ENCODE results near the gene PTPDC1. TPM values are rescaled to one million over a fixed set of nuclear protein-coding genes. Genes with fewer than 3 reads are reported as not detected.

PTPDC1 gene
- polyA plus RNA-seq, 1 experiment, result 6.6 TPM

DNA sequence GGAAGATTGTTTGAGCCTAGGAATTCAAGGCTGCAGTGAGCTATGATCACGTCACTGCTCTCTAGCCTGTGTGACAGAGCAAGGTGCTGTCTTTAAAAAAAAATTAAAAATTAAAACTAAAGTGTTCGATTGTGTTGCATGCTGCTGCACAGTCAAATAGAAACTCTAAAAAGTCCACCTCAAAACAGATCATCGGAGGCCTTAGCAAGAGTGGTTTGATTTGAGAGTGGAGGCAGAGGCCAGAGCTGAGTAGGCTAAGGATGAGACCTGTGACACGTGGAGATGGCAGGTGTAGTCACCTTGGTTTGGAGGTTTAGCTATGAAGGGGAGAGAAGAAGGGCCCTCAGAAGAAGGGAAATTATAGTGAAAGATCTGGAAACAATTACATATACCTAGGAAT is 2.8 kb upstream of the PTPDC1 start:
- H3K9me3 ChIP-seq (ENCODE audit: control insufficient read depth, insufficient read depth, low read length), result no peaks in the 10 kb centered on the region; the same call in 1 of the 2 replicates

GRCh38 chr9:94081864-94082463 is 2.3 kb upstream of the PTPDC1 start:
- DNase-seq (ENCODE audit: low read depth, low spot score), result no peak
- ChIA-PET CTCF (interaction anchor here (0.7 to 1.7 kb wide), 3 partner anchors 16 to 91 kb away, joined by 3 to 8 read pairs (median 7); no protein-coding TSS in a partner anchor), POLR2A (no interaction called here)
- H3K27me3 ChIP-seq (ENCODE audit: control insufficient read depth, insufficient read depth, low read length), result no peaks in the 10 kb centered on the region
- H3K27ac ChIP-seq (ENCODE audit: low read depth, low read length), result no peak overlapping the region
- no peaks in the 10 kb centered on the region; the same call in 1 of the 2 replicates for H3K9me3 ChIP-seq (ENCODE audit: control insufficient read depth, insufficient read depth, low read length)
- H3K4me3 ChIP-seq (ENCODE audit: low read depth, low read length), result no peak overlapping the region
- TF ChIP-seq, protein P1, sequence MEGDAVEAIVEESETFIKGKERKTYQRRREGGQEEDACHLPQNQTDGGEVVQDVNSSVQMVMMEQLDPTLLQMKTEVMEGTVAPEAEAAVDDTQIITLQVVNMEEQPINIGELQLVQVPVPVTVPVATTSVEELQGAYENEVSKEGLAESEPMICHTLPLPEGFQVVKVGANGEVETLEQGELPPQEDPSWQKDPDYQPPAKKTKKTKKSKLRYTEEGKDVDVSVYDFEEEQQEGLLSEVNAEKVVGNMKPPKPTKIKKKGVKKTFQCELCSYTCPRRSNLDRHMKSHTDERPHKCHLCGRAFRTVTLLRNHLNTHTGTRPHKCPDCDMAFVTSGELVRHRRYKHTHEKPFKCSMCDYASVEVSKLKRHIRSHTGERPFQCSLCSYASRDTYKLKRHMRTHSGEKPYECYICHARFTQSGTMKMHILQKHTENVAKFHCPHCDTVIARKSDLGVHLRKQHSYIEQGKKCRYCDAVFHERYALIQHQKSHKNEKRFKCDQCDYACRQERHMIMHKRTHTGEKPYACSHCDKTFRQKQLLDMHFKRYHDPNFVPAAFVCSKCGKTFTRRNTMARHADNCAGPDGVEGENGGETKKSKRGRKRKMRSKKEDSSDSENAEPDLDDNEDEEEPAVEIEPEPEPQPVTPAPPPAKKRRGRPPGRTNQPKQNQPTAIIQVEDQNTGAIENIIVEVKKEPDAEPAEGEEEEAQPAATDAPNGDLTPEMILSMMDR (IDR thresholded peaks at IDR 0.05; ENCODE audit: low read depth, low read length), result no peak

More for the DNA sequence above, 2.8 kb upstream of the PTPDC1 start:
- ChIA-PET CTCF (interaction anchor here (0.7 to 1.7 kb wide), 2 partner anchors 16 to 92 kb away, joined by 3 to 7 read pairs; no protein-coding TSS in a partner anchor), POLR2A (no interaction called here)
- no peak for DNase-seq (ENCODE audit: low read depth, low spot score)
- Histone ChIP-seq H3K4me3 (ENCODE audit: low read depth, low read length) (no peak overlapping the region), H3K27ac (ENCODE audit: low read depth, low read length) (no peak overlapping the region), H3K27me3 (ENCODE audit: control insufficient read depth, insufficient read depth, low read length) (no peaks in the 10 kb centered on the region)
- TF ChIP-seq, protein P1 (IDR thresholded peaks at IDR 0.05; ENCODE audit: low read depth, low read length), result no peak

DNA sequence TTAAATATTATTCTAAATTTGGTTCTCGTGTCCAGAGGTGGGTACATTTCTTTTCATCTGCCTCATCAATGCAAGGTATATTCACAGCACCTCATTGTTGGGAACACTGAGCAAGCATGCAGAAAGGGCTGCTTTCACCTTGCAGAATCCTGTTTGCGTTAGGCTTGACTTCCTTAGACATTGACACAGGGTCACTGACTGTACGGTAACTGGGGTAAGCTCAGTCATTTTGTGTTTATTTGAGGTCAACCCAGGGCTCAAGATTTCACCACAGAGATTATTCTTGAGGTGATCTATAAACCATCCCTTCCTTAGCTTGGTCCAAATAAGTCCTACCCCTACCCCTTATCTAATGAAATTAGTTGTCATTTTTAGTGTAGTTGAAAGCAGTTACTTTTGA is 1.7 kb upstream of the PTPDC1 start:
- Histone ChIP-seq H3K27ac (ENCODE audit: low read depth, low read length) (no peak overlapping the region), H3K9me3 (ENCODE audit: control insufficient read depth, insufficient read depth, low read length) (no peaks in the 10 kb centered on the region; the same call in 1 of the 2 replicates), H3K27me3 (ENCODE audit: control insufficient read depth, insufficient read depth, low read length) (no peaks in the 10 kb centered on the region), H3K4me3 (ENCODE audit: low read depth, low read length) (no peak overlapping the region)
- ChIA-PET POLR2A (no interaction called here), CTCF (interaction anchor here (1.5 kb wide), 1 partner anchor 18 kb away, joined by 8 read pairs; no protein-coding TSS in a partner anchor)
- TF ChIP-seq, protein P1 (IDR thresholded peaks at IDR 0.05; ENCODE audit: low read depth, low read length), result no peak
- no peak for DNase-seq (ENCODE audit: low read depth, low spot score)

DNA sequence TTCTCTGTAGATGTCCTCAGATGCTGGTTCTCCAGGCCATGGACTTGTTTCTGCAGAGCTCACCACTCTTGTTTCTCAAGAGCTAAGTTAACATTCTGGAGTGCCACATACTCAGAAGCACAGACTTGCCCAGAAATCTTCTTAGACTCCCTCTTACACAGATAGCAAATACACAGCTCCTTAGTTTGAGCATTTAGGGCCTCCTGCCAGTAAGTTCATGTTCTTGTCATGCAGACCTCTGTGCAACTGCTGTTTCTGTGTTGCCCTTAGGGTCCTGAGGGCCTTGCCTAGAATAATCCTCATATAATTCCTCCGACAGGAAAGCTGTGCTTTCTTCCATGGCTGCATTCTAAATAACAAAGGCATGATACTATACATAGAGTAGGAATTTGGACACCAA is 1.3 kb upstream of the PTPDC1 start:
- no peaks in the 10 kb centered on the region for H3K27me3 ChIP-seq (ENCODE audit: control insufficient read depth, insufficient read depth, low read length)
- DNase-seq (ENCODE audit: low read depth, low spot score), result no peak
- H3K4me3 ChIP-seq (ENCODE audit: low read depth, low read length), result no peak overlapping the region
- no peaks in the 10 kb centered on the region; the same call in 1 of the 2 replicates for H3K9me3 ChIP-seq (ENCODE audit: control insufficient read depth, insufficient read depth, low read length)
- TF ChIP-seq, protein P1 (IDR thresholded peaks at IDR 0.05; ENCODE audit: low read depth, low read length), result no peak
- ChIA-PET CTCF (interaction anchor here (1.5 to 1.6 kb wide), 2 partner anchors 8 to 19 kb away, joined by 3 to 8 read pairs; no protein-coding TSS in a partner anchor), POLR2A (no interaction called here)
- no peak overlapping the region for H3K27ac ChIP-seq (ENCODE audit: low read depth, low read length)

DNA sequence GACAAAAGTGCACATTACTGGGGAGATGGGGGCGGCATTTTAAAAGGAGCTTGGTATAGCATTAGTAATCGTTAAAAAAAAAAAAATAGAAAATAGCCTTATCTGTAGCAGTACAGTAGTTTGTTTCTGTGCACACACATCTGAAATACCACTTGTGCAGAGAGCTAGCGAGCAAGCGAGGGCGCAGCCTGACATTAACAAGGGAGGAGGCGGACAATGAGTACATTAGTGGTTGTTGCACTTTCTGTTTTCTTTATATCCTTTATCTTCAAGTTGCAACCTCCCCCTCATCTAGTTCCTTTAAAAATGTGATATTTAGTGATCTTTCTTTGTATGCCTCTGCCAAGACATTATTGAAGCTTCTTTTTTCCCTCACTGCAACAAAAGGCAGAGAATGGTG is 880 bp upstream of the PTPDC1 start:
- no peak for DNase-seq (ENCODE audit: low read depth, low spot score)
- POLR2A ChIA-PET, result no interaction called here
- CTCF ChIA-PET, result interaction anchor here (1.5 to 1.6 kb wide), 2 partner anchors 8 to 19 kb away, joined by 3 to 8 read pairs; no protein-coding TSS in a partner anchor
- Histone ChIP-seq H3K9me3 (ENCODE audit: control insufficient read depth, insufficient read depth, low read length) (no peaks in the 10 kb centered on the region; the same call in 1 of the 2 replicates), H3K27ac (ENCODE audit: low read depth, low read length) (no peak overlapping the region), H3K4me3 (ENCODE audit: low read depth, low read length) (no peak overlapping the region), H3K27me3 (ENCODE audit: control insufficient read depth, insufficient read depth, low read length) (no peaks in the 10 kb centered on the region)
- TF ChIP-seq, protein P1 (IDR thresholded peaks at IDR 0.05; ENCODE audit: low read depth, low read length), result no peak

All from AG04450 (cell line).